Measurements from ENCODE around the gene JHY. TPM values are rescaled to one million over a fixed set of nuclear protein-coding genes. Genes with fewer than 3 reads are reported as not detected.

The JHY gene
- total RNA-seq, 6 donors from 2014 or later: 5.5 to 20.9 (median 8.8) TPM

DNA sequence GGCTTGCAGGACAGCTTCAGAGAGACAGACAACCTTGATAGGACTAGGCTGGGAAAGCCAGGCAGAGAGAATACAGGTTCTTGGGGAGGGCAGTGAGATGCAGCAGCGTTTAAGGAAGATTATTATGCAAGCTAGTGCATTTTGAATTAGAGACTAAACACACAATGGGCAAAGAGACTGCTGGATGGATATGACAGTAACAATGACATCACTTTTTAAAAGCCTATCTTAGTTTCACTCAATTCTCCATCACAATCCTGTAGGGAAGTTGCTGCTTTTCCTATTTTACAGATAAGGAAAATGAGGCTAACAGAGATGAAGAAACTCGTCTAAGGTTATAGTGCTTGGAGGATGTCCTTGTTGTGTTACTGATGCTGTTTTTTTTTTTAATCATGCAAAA is 5.6 kb downstream of the JHY start:
- 72 to 81% methylated on average over 2 of the region's 2 CpGs for WGBS, 2 donors
- TF ChIP-seq EP300 (IDR thresholded peaks at IDR 0.05): no peak
- TF ChIP-seq, protein P1, sequence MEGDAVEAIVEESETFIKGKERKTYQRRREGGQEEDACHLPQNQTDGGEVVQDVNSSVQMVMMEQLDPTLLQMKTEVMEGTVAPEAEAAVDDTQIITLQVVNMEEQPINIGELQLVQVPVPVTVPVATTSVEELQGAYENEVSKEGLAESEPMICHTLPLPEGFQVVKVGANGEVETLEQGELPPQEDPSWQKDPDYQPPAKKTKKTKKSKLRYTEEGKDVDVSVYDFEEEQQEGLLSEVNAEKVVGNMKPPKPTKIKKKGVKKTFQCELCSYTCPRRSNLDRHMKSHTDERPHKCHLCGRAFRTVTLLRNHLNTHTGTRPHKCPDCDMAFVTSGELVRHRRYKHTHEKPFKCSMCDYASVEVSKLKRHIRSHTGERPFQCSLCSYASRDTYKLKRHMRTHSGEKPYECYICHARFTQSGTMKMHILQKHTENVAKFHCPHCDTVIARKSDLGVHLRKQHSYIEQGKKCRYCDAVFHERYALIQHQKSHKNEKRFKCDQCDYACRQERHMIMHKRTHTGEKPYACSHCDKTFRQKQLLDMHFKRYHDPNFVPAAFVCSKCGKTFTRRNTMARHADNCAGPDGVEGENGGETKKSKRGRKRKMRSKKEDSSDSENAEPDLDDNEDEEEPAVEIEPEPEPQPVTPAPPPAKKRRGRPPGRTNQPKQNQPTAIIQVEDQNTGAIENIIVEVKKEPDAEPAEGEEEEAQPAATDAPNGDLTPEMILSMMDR (IDR thresholded peaks at IDR 0.05): no peak
- no peak for TF ChIP-seq POLR2A (IDR thresholded peaks at IDR 0.05)
- TF ChIP-seq POLR2AphosphoS5 (IDR thresholded peaks at IDR 0.05): no peak
- no peak overlapping the region for H3K4me3 ChIP-seq
- ATAC-seq (ENCODE audit: low FRiP score in 2 of 2) (no peak), DNase-seq (no peak)
- H3K27ac ChIP-seq: no peak overlapping the region
- peaks cover 0 to 8% (median 2%) of the 10 kb centered on the region in 4 donors for H3K4me1 ChIP-seq
- no peaks in the 10 kb centered on the region for H3K9me3 ChIP-seq
- no peaks in the 10 kb centered on the region for H3K36me3 ChIP-seq
- no peaks in the 10 kb centered on the region for H3K27me3 ChIP-seq

DNA sequence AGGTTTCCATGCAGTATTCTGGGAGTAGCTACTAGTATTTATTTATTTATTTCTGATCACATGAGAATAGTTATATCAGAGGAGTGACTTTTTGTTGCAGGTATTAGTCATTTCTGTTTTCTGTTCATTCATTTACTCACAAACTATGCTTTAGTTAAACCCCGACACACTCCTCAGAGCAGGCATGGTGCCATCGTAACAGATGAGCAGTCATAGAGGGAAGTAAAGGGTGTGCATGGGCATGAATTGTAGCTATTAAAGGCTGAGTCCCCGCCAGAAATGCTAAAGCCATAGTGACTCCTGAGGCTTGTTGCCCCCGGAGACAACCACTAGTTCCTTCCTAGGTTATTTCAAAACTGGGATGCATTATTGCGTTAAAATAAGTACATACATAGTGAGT is 10.6 kb downstream of the JHY start:
- Histone ChIP-seq H3K36me3 (no peaks in the 10 kb centered on the region), H3K27me3 (no peaks in the 10 kb centered on the region), H3K4me3 (no peak overlapping the region), H3K9me3 (no peaks in the 10 kb centered on the region), H3K27ac (no peak overlapping the region), H3K4me1 (no peaks in the 10 kb centered on the region)
- DNase-seq (no peak), ATAC-seq (ENCODE audit: low FRiP score in 2 of 2) (no peak)
- TF ChIP-seq, protein P1 (IDR thresholded peaks at IDR 0.05): no peak
- TF ChIP-seq POLR2AphosphoS5 (IDR thresholded peaks at IDR 0.05) (no peak), EP300 (IDR thresholded peaks at IDR 0.05) (no peak), POLR2A (IDR thresholded peaks at IDR 0.05) (no peak)
- WGBS, 2 donors: 56 to 80% methylated on average over 5 of the region's 5 CpGs

DNA sequence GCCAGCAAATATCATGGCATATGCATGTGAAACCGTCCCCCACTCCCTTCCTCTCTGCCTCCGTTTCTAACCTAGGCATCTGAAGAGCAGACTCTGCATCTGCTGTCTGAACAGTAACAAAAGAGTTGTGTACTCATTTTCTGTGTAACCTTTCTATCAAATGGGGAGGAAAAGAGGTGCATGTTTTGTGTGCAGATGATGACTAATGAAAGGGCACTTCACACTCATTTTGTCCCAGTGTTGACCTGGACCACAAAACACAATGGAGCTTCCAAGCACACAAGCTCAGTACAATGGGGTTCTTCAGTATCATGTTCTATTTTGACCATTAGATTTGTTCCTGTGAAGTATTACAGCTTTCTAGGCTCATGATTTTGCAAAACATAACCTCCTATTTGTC is 13.0 kb downstream of the JHY start:
- no peak for DNase-seq
- H3K27me3 ChIP-seq: no peaks in the 10 kb centered on the region
- H3K4me3 ChIP-seq: no peak overlapping the region
- no peak overlapping the region for H3K27ac ChIP-seq
- WGBS, 2 donors: 90 to 96% methylated on average over 2 of the region's 2 CpGs
- no peaks in the 10 kb centered on the region for H3K36me3 ChIP-seq
- H3K9me3 ChIP-seq: no peaks in the 10 kb centered on the region
- no peak for ATAC-seq (ENCODE audit: low FRiP score in 2 of 2)
- H3K4me1 ChIP-seq: no peaks in the 10 kb centered on the region
- TF ChIP-seq, protein P1 (IDR thresholded peaks at IDR 0.05): no peak
- TF ChIP-seq POLR2A (IDR thresholded peaks at IDR 0.05) (no peak), EP300 (IDR thresholded peaks at IDR 0.05) (no peak), POLR2AphosphoS5 (IDR thresholded peaks at IDR 0.05) (no peak)

DNA sequence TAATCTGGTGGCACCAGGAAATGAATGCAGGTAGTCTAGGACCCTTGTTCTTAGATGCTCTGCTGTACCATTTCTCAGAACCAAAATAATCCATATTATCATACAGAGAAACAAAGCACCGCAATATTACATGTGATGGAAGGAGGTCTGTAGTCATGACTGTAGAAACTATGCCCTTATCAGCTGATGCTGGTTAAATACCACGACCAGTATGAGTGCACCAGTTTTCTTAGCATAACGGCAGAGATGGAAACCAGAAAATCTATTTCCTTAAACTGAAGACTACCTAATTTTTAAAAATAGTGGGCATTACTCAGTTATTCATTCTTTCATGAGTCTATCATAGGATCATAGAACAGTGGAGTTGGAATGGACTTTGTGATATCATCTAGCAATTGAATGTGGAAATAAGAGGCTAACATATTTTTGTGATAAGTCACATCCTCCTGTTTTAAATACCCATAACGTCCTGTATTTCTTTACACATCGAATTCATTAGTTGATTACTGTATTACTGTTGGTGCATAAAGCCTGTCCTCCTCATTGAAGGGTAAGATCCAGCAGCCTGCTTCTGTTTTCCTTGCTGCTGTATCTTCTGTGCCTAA is 15.1 kb downstream of the JHY start:
- Histone ChIP-seq H3K27me3 (no peaks in the 10 kb centered on the region), H3K4me1 (no peaks in the 10 kb centered on the region), H3K36me3 (no peaks in the 10 kb centered on the region), H3K9me3 (no peaks in the 10 kb centered on the region), H3K27ac (no peak overlapping the region), H3K4me3 (no peak overlapping the region)
- no peak for DNase-seq
- no peak for ATAC-seq (ENCODE audit: low FRiP score in 2 of 2)
- TF ChIP-seq POLR2A (IDR thresholded peaks at IDR 0.05): no peak
- TF ChIP-seq EP300 (IDR thresholded peaks at IDR 0.05): no peak
- TF ChIP-seq, protein P1 (IDR thresholded peaks at IDR 0.05): no peak
- no peak for TF ChIP-seq POLR2AphosphoS5 (IDR thresholded peaks at IDR 0.05)
- WGBS, 2 donors: 83 to 84% methylated on average over 5 of the region's 5 CpGs

DNA sequence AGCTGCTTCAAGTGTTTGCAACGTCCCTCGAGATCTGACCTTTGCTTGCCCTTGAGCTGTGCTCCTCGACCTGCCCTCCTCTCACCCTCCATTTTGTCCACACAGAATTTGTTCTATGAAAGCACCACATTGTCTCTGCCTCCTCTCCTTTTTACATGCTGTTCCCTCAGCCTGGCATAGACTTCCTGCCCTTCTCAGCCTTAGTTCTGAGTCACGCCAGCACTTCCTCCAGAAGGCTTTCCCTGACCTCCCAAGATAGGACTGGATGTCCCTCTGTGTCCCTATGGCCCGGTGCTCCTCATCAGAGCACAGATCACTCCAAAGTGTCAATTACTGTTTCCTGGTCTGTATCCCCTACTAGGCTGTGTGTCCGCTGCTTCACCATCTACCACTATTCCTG is 16.2 kb downstream of the JHY start:
- no peaks in the 10 kb centered on the region for H3K27me3 ChIP-seq
- H3K4me3 ChIP-seq: no peak overlapping the region
- H3K27ac ChIP-seq: no peak overlapping the region
- no peaks in the 10 kb centered on the region for H3K36me3 ChIP-seq
- no peaks in the 10 kb centered on the region for H3K4me1 ChIP-seq
- ATAC-seq (ENCODE audit: low FRiP score in 2 of 2) (no peak), DNase-seq (no peak)
- TF ChIP-seq, protein P1 (IDR thresholded peaks at IDR 0.05): no peak
- TF ChIP-seq POLR2AphosphoS5 (IDR thresholded peaks at IDR 0.05) (no peak), EP300 (IDR thresholded peaks at IDR 0.05) (no peak), POLR2A (IDR thresholded peaks at IDR 0.05) (no peak)
- no peaks in the 10 kb centered on the region for H3K9me3 ChIP-seq
- 53 to 59% methylated on average over 6 of the region's 6 CpGs for WGBS, 2 donors
